ACC112 (cell line): Measurements from ENCODE around the gene LZIC.
"Not testable (repeated sequence)": the region's sequence is repeated elsewhere in the genome, so short reads cannot be mapped to it uniquely, and the experiment has no call there.

Experiments
- H2AFZ ChIP-seq: fragments of 200-600 bp; sonication (generic); one replicate; pipeline ENCODE4 v1.6.0; 2017; ENCODE audit warnings: antibody characterized with exemption, low read length; ENCODE audit not compliant: unreplicated experiment
- H3K27ac ChIP-seq: fragments of 200-600 bp; sonication (generic); 2 replicates; pipeline ENCODE4 v1.5.1; 2014; ENCODE audit warnings: low read depth, mild to moderate bottlenecking, antibody characterized with exemption, low read length, moderate library complexity
- H3K27me3 ChIP-seq: fragments of 200-600 bp; sonication (generic); 2 replicates; pipeline ENCODE4 v1.6.1; 2014; ENCODE audit warnings: mild to moderate bottlenecking, antibody characterized with exemption, low read length, moderate library complexity, mixed read lengths; ENCODE audit not compliant: insufficient read depth
- H3K36me3 ChIP-seq: fragments of 200-600 bp; sonication (generic); 2 replicates; pipeline ENCODE4 v1.6.1; 2016; ENCODE audit warnings: mild to moderate bottlenecking, antibody characterized with exemption, low read length, moderate library complexity, mixed read lengths; ENCODE audit not compliant: insufficient read depth
- H3K4me1 ChIP-seq: fragments of 200-600 bp; sonication (generic); one replicate; pipeline ENCODE4 v1.6.1; 2016; ENCODE audit warnings: low read length, mixed read lengths; ENCODE audit not compliant: insufficient read depth, unreplicated experiment, control insufficient read depth
- H3K4me3 ChIP-seq: fragments of 200-600 bp; sonication (generic); 2 replicates; pipeline ENCODE4 v1.5.1; 2014; ENCODE audit warnings: mild to moderate bottlenecking, low read depth, low read length
- H3K79me2 ChIP-seq: fragments of 200-600 bp; sonication (generic); one replicate; pipeline ENCODE4 v1.6.0; 2016; ENCODE audit warnings: low read length; ENCODE audit not compliant: control insufficient read depth, unreplicated experiment, insufficient read depth

Gene LZIC

GRCh38 chr1:9942399-9942938 lies 722 bp downstream of the LZIC start:
- Histone ChIP-seq H3K27ac (peak overlapping the region; percentile 84), H3K79me2 (peaks cover 16% of the 10 kb centered on the region), H3K4me1 (peaks cover 10% of the 10 kb centered on the region), H2AFZ (peak overlapping the region; percentile 79), H3K36me3 (no peaks in the 10 kb centered on the region), H3K4me3 (peak overlapping the region; percentile 86), H3K27me3 (no peaks in the 10 kb centered on the region)

GRCh38 chr1:9929431-9930385 lies 13.5 kb downstream of the LZIC start:
- no peaks in the 10 kb centered on the region for H3K4me1 ChIP-seq
- H3K36me3 ChIP-seq = 0 out of 2 replicates have a peak, but pooled peaks cover 8% of the 10 kb centered on the region
- no peak overlapping the region for H3K27ac ChIP-seq
- H3K27me3 ChIP-seq = no peaks in the 10 kb centered on the region
- H3K79me2 ChIP-seq = no peaks in the 10 kb centered on the region
- H2AFZ ChIP-seq = no peak overlapping the region
- H3K4me3 ChIP-seq = no peak overlapping the region

DNA sequence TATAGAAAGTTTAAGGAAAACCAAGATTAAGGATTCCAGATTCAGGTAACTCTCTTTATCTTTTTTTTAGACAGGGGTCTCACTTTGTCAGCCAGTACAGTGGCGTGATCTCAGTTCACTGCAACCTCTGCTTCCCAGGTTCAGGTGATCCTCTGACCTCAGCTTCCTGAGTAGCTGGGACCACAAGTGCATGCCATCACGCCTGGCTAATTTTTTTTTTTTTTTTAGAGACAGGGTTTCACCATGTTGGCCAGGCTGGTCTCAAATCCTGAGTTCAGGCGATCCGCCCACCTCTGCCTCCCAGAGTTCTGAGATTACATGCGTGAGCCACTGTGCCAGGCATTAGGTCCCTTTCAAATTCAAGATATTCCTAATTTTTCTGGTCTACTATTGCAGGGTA lies 15.9 kb downstream of the LZIC start:
- Histone ChIP-seq H3K79me2 (no peaks in the 10 kb centered on the region), H3K27me3 (no peaks in the 10 kb centered on the region)

DNA sequence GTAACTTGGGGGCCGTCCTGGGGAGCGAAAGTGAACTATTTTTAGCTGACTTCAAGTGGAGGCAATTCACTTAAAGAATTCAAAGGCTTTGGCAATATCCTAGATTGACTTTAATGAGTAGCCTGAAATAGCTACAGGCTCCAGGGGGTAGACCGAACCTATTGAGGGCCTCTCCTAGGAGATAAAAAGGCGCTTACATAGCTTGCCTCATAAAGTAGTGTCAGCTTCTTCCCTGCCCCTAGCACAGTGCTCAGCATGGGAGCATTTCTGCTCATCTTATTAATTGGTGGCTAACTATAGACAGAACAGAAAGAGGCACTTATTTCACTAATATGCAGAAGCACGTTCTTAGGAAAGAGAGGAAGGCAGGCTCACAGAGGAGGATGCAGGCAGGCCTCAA lies 20.8 kb downstream of the LZIC start:
- no peaks in the 10 kb centered on the region for H3K36me3 ChIP-seq
- no peak overlapping the region for H2AFZ ChIP-seq
- H3K4me1 ChIP-seq = no peaks in the 10 kb centered on the region
- no peak overlapping the region for H3K27ac ChIP-seq
- H3K4me3 ChIP-seq = no peak overlapping the region
- H3K79me2 ChIP-seq = no peaks in the 10 kb centered on the region
- H3K27me3 ChIP-seq = 0 out of 2 replicates have a peak, but pooled peaks cover 3% of the 10 kb centered on the region

More for the DNA sequence above, 15.9 kb downstream of the LZIC start:
- H3K27ac ChIP-seq = no peak overlapping the region
- H2AFZ ChIP-seq = no peak overlapping the region
- H3K4me3 ChIP-seq = no peak overlapping the region
- no peaks in the 10 kb centered on the region for H3K4me1 ChIP-seq
- 0 out of 2 replicates have a peak, but pooled peaks cover 6% of the 10 kb centered on the region for H3K36me3 ChIP-seq

DNA sequence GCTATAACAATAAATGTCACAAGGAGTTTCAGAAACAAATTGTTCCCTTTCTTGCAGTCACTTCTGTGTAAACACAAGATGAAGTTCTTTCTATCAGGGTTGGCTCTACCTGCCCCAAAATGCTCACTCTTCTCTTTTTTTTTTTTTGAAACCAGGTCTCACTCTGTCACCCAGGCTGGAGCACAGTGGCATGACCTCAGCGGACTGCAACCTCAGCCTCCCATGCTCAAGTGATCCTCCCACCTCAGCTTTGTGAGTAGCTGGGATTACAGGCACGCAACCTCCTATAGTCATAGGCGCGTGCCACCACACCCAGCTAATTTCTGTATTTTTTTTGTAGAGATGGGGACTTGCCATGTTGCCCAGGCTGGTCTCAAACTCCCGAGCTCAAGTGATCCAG lies 22.6 kb downstream of the LZIC start:
- no peak overlapping the region for H3K4me3 ChIP-seq
- 0 out of 2 replicates have a peak, but pooled peaks cover 3% of the 10 kb centered on the region for H3K27me3 ChIP-seq
- no peaks in the 10 kb centered on the region for H3K36me3 ChIP-seq
- H3K27ac ChIP-seq = no peak overlapping the region
- H3K79me2 ChIP-seq = no peaks in the 10 kb centered on the region
- no peak overlapping the region for H2AFZ ChIP-seq
- H3K4me1 ChIP-seq = no peaks in the 10 kb centered on the region

GRCh38 chr1:9917901-9918300 lies 25.3 kb downstream of the LZIC start:
- Histone ChIP-seq H3K36me3 (no peaks in the 10 kb centered on the region), H3K4me1 (no peaks in the 10 kb centered on the region), H3K4me3 (no peak overlapping the region), H3K79me2 (no peaks in the 10 kb centered on the region), H2AFZ (no peak overlapping the region), H3K27me3 (0 out of 2 replicates have a peak, but pooled peaks cover 3% of the 10 kb centered on the region), H3K27ac (no peak overlapping the region)

- not testable (repeated sequence) for H3K36me3 ChIP-seq, H3K4me1 ChIP-seq, H3K27me3 ChIP-seq, H3K27ac ChIP-seq, H3K79me2 ChIP-seq, H3K4me3 ChIP-seq, H2AFZ ChIP-seq
Observed at GRCh38 chr1:9917495-9917894, 25.7 kb downstream of the LZIC start.

DNA sequence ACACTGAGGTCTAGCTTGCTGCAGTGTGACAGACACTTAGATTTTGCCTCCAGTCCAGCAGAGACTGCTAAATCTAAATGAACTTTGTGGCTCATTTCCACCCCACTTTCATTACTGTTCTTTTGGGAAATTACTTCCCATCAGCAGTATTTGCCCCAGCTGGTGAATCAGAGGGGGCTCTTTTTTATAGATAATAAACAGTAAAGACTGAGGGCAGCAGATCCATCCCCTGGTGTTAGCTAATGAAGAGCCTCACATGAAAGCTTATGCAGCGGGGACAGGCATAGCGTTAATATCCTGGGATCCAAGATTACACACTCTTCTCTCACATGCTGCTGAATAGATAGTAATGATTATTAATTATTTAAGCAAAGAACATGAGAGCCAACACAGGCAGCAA lies 26.7 kb downstream of the LZIC start:
- Histone ChIP-seq H3K4me3 (no peak overlapping the region), H3K36me3 (no peaks in the 10 kb centered on the region), H3K4me1 (no peaks in the 10 kb centered on the region), H3K79me2 (no peaks in the 10 kb centered on the region), H2AFZ (no peak overlapping the region), H3K27me3 (0 out of 2 replicates have a peak, but pooled peaks cover 3% of the 10 kb centered on the region), H3K27ac (no peak overlapping the region)

- no peak overlapping the region for H3K27ac ChIP-seq
- no peaks in the 10 kb centered on the region for H3K79me2 ChIP-seq
- no peaks in the 10 kb centered on the region for H3K36me3 ChIP-seq
- H3K4me1 ChIP-seq = peaks cover 5% of the 10 kb centered on the region
- 0 out of 2 replicates have a peak, but pooled peaks cover 3% of the 10 kb centered on the region for H3K27me3 ChIP-seq
- no peak overlapping the region for H2AFZ ChIP-seq
- no peak overlapping the region for H3K4me3 ChIP-seq
Observed at GRCh38 chr1:9914610-9914937, 28.6 kb downstream of the LZIC start.

GRCh38 chr1:9912264-9912936 lies 30.8 kb downstream of the LZIC start:
- Histone ChIP-seq H3K27ac (no peak overlapping the region), H3K79me2 (no peaks in the 10 kb centered on the region), H3K4me1 (peaks cover 12% of the 10 kb centered on the region), H3K27me3 (no peaks in the 10 kb centered on the region), H3K36me3 (no peaks in the 10 kb centered on the region), H3K4me3 (no peak overlapping the region), H2AFZ (no peak overlapping the region)
